Measurements from ENCODE around the gene TMEM31. TPM values are rescaled to one million over a fixed set of nuclear protein-coding genes. Genes with fewer than 3 reads are reported as not detected.

TMEM31 gene
- total RNA-seq, 2 experiments from 2014 or later, result not detected

- H3K9me3 Mint-ChIP-seq, result no peaks in the 10 kb centered on the region
- no peak overlapping the region for H3K27ac ChIP-seq (ENCODE audit: low read depth in 1 of 2, low read length in 2 of 2)
- no peak overlapping the region for H3K4me3 Mint-ChIP-seq
- H3K9me3 ChIP-seq (ENCODE audit: control insufficient read depth in 1 of 2, insufficient read depth in 1 of 2, low read length in 2 of 2), result no peaks in the 10 kb centered on the region
- H3K4me1 ChIP-seq (ENCODE audit: insufficient read depth, low read length), result no peaks in the 10 kb centered on the region
- intact Hi-C loops (cut with DNase I, micrococcal nuclease), result loop anchor here in 1 of 2 experiments (10.0 kb wide), 1 partner anchor 1754 kb away; no protein-coding TSS in a partner anchor
- peaks cover 63% of the 10 kb centered on the region for H3K36me3 ChIP-seq (ENCODE audit: insufficient read depth, low read length)
- H3K27ac Mint-ChIP-seq, result no peak overlapping the region
- ChIA-PET CTCF (interaction anchor here (0.6 kb wide), 1 partner anchor 498 kb away, joined by 3 read pairs; no protein-coding TSS in a partner anchor), POLR2A (no interaction called here)
- DNase-seq, result no peak
- no peak for TF ChIP-seq CTCF (IDR thresholded peaks at IDR 0.05)
- H3K4me3 ChIP-seq (ENCODE audit: low read length), result no peak overlapping the region
- peaks cover 5% of the 10 kb centered on the region for H3K4me1 Mint-ChIP-seq (ENCODE audit: low read depth)
- peaks cover 65% of the 10 kb centered on the region for H3K36me3 Mint-ChIP-seq (ENCODE audit: low read depth)
- no peaks in the 10 kb centered on the region for H3K27me3 ChIP-seq (ENCODE audit: control insufficient read depth in 1 of 2, insufficient read depth in 2 of 2, low read length in 2 of 2)
- no peaks in the 10 kb centered on the region for H3K27me3 Mint-ChIP-seq
- ATAC-seq (ENCODE audit: poor library complexity), result no peak
These were observed 32.3 kb upstream of the TMEM31 start for GRCh38 chrX:103678199-103678993.

- Mint-ChIP-seq H3K4me3 (no peak overlapping the region), H3K36me3 (ENCODE audit: low read depth) (peaks cover 68% of the 10 kb centered on the region), H3K27ac (no peak overlapping the region), H3K9me3 (no peaks in the 10 kb centered on the region), H3K27me3 (no peaks in the 10 kb centered on the region), H3K4me1 (ENCODE audit: low read depth) (peaks cover 9% of the 10 kb centered on the region)
- TF ChIP-seq CTCF (IDR thresholded peaks at IDR 0.05), result no peak
- ChIA-PET CTCF (no interaction called here), POLR2A (no interaction called here)
- Histone ChIP-seq H3K4me3 (ENCODE audit: low read length) (no peak overlapping the region), H3K27ac (ENCODE audit: low read depth in 1 of 2, low read length in 2 of 2) (no peak overlapping the region), H3K27me3 (ENCODE audit: control insufficient read depth in 1 of 2, insufficient read depth in 2 of 2, low read length in 2 of 2) (no peaks in the 10 kb centered on the region), H3K9me3 (ENCODE audit: control insufficient read depth in 1 of 2, insufficient read depth in 1 of 2, low read length in 2 of 2) (no peaks in the 10 kb centered on the region), H3K36me3 (ENCODE audit: insufficient read depth, low read length) (peaks cover 61% of the 10 kb centered on the region), H3K4me1 (ENCODE audit: insufficient read depth, low read length) (no peaks in the 10 kb centered on the region)
- intact Hi-C loops (cut with DNase I, micrococcal nuclease), result loop anchor here (5.0 to 10.0 kb wide), 4 partner anchors 54 to 483 kb away; partner anchors contain the start of genes TCEAL1 (in 2 of the 2) and FAM199X (in 1 of the 2)
- DNase-seq, result no peak
- no peak for ATAC-seq (ENCODE audit: poor library complexity)
These were observed 29.3 kb upstream of the TMEM31 start for GRCh38 chrX:103681443-103681842.

GRCh38 chrX:103685396-103685795, 25.3 kb upstream of the TMEM31 start:
- no peak for TF ChIP-seq CTCF (IDR thresholded peaks at IDR 0.05)

More at GRCh38 chrX:103685396-103685795, 25.3 kb upstream of the TMEM31 start:
- H3K27ac Mint-ChIP-seq, result no peak overlapping the region
- H3K4me3 Mint-ChIP-seq, result peak overlapping the region; percentile 85
- no peaks in the 10 kb centered on the region for H3K27me3 ChIP-seq (ENCODE audit: control insufficient read depth in 1 of 2, insufficient read depth in 2 of 2, low read length in 2 of 2)
- CTCF ChIA-PET, result no interaction called here
- peak in 3 of 14 experiments; percentile 2 to 20 (median 11) for DNase-seq
- H3K36me3 Mint-ChIP-seq (ENCODE audit: low read depth), result peaks cover 35% of the 10 kb centered on the region
- peak overlapping the region; percentile 76 for H3K4me3 ChIP-seq (ENCODE audit: low read length)
- H3K4me1 Mint-ChIP-seq (ENCODE audit: low read depth), result peaks cover 4% of the 10 kb centered on the region
- POLR2A ChIA-PET, result interaction anchor here (1.0 kb wide), 1 partner anchor 75 kb away, joined by 3 read pairs; no protein-coding TSS in a partner anchor
- intact Hi-C loops (cut with DNase I, micrococcal nuclease), result loop anchor here (5.0 to 10.0 kb wide), 5 partner anchors 61 to 479 kb away; partner anchors contain the start of genes FAM199X (in 1 of the 2) and TCEAL1 (in 1 of the 2)
- no peak overlapping the region for H3K27ac ChIP-seq (ENCODE audit: low read depth in 1 of 2, low read length in 2 of 2)
- no peaks in the 10 kb centered on the region for H3K9me3 Mint-ChIP-seq
- no peaks in the 10 kb centered on the region for H3K9me3 ChIP-seq (ENCODE audit: control insufficient read depth in 1 of 2, insufficient read depth in 1 of 2, low read length in 2 of 2)
- peaks cover 28% of the 10 kb centered on the region for H3K36me3 ChIP-seq (ENCODE audit: insufficient read depth, low read length)
- H3K4me1 ChIP-seq (ENCODE audit: insufficient read depth, low read length), result no peaks in the 10 kb centered on the region
- H3K27me3 Mint-ChIP-seq, result no peaks in the 10 kb centered on the region
- no peak for ATAC-seq (ENCODE audit: poor library complexity)
